SK-N-DZ (cell line): Measurements from ENCODE around the gene CHMP5.

Experiments
- DNase-seq: peaks from one replicate; pipeline ENCODE4 v3.0.0-alpha.2; 2015; ENCODE audit warnings: low spot score

Gene CHMP5

GRCh38 chr9:33242609-33243134, 22.2 kb upstream of the CHMP5 start:
- no peak for DNase-seq

- no peak for DNase-seq
Observed at GRCh38 chr9:33244137-33244784, 20.6 kb upstream of the CHMP5 start.

- no peak for DNase-seq
Observed at GRCh38 chr9:33245341-33245740, 19.5 kb upstream of the CHMP5 start.

- no peak for DNase-seq
Observed at GRCh38 chr9:33246269-33246860, 18.5 kb upstream of the CHMP5 start.

GRCh38 chr9:33248606-33249005, 16.2 kb upstream of the CHMP5 start:
- no peak for DNase-seq

- DNase-seq, result no peak
Observed at GRCh38 chr9:33249087-33249658, 15.7 kb upstream of the CHMP5 start.

GRCh38 chr9:33249983-33250382, 14.9 kb upstream of the CHMP5 start:
- no peak for DNase-seq

- DNase-seq, result no peak
Observed at GRCh38 chr9:33250458-33250995, 14.3 kb upstream of the CHMP5 start.

- DNase-seq, result no peak
Observed at GRCh38 chr9:33254211-33254610, 10.6 kb upstream of the CHMP5 start.

GRCh38 chr9:33255014-33255413, 9.8 kb upstream of the CHMP5 start:
- no peak for DNase-seq

GRCh38 chr9:33255471-33255870, 9.4 kb upstream of the CHMP5 start:
- DNase-seq, result no peak

- no peak for DNase-seq
Observed at GRCh38 chr9:33256236-33256635, 8.6 kb upstream of the CHMP5 start.

- DNase-seq, result no peak
Observed at GRCh38 chr9:33257276-33257675, 7.6 kb upstream of the CHMP5 start.

- no peak for DNase-seq
Observed at GRCh38 chr9:33260372-33260771, 4.5 kb upstream of the CHMP5 start.

GRCh38 chr9:33263131-33264002, 1.5 kb upstream of the CHMP5 start:
- DNase-seq, result peak; percentile 34

- peak; percentile 39 for DNase-seq
Observed at GRCh38 chr9:33264003-33264472, 811 bp upstream of the CHMP5 start.

- peak; percentile 31 for DNase-seq
Observed at GRCh38 chr9:33265211-33265865, 489 bp downstream of the CHMP5 start.

- DNase-seq, result no peak
Observed at GRCh38 chr9:33267151-33267767, 2.4 kb downstream of the CHMP5 start.

- DNase-seq, result no peak
Observed at GRCh38 chr9:33270146-33270545, 5.3 kb downstream of the CHMP5 start.

- no peak for DNase-seq
Observed at GRCh38 chr9:33272061-33272460, 7.2 kb downstream of the CHMP5 start.
